ENCODE results near the gene MAP2K3.

DNA sequence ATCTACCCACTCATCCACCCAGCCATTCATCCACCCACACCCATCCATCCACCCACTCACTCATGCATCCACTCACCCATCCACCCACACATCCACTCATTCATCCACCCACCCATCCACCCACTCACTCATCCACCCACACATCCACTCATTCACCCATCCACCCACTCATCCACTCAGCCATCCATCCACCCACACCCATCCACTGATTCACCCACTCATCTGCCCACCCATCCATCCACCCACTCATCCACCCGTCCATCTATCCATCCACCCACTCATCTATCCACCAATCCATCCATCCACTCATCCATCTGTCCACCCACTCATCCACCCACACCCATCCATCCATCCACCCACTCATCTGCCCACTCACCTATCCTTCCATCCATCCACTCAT lies 48.6 kb upstream of the MAP2K3 start:
- TF ChIP-seq CTCF (IDR thresholded peaks at IDR 0.05) (no peak), POLR2A (IDR thresholded peaks at IDR 0.05) (no peak)

Measured in right lobe of liver (tissue), 4 donors.